Caki2 (cell line): Measurements from ENCODE around the gene VIL1. TPM values are rescaled to one million over a fixed set of nuclear protein-coding genes. Genes with fewer than 3 reads are reported as not detected.
A peak's percentile ranks its signal among the peaks of the same experiment; 100 is the strongest.

Experiments used
- DNase-seq: peaks from one replicate; pipeline ENCODE4 v3.0.0-alpha.2; 2015; ENCODE audit warnings: low read depth
- in situ Hi-C: cut with HindIII; loops from 2 replicates; pipeline ENCODE4 v1.10.0; 2016; ENCODE audit warnings: low sequenced_read_pairs, low pct_unique_long_range_greater_than_20kb, mixed read lengths
- total RNA-seq: library from RNA; depleted of rRNA; stranded (reverse); fragments of >200 nt; shearing (Covaris generic); gene quantifications from 2 replicates; pipeline ENCODE4 v1.2.3, GENCODE V29; 2014; ENCODE audit warnings: low replicate concordance

VIL1 gene
- total RNA-seq, 1 experiment from 2014 or later: not detected

DNA sequence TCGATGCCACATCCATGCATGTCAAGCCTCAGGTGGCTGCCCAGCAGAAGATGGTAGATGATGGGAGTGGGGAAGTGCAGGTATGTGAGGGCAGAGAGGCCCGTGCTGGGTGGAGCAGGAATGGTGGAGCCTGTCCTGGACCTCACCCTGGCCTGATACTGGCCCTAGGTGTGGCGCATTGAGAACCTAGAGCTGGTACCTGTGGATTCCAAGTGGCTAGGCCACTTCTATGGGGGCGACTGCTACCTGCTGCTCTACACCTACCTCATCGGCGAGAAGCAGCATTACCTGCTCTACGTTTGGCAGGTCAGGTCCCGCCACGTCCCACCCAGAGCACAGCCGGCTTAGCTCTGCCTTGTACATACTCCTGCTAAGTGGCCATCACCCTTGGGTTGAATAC is 13.0 kb downstream of the VIL1 start:
- DNase-seq: no peak
- in situ Hi-C loops: no loop called here

DNA sequence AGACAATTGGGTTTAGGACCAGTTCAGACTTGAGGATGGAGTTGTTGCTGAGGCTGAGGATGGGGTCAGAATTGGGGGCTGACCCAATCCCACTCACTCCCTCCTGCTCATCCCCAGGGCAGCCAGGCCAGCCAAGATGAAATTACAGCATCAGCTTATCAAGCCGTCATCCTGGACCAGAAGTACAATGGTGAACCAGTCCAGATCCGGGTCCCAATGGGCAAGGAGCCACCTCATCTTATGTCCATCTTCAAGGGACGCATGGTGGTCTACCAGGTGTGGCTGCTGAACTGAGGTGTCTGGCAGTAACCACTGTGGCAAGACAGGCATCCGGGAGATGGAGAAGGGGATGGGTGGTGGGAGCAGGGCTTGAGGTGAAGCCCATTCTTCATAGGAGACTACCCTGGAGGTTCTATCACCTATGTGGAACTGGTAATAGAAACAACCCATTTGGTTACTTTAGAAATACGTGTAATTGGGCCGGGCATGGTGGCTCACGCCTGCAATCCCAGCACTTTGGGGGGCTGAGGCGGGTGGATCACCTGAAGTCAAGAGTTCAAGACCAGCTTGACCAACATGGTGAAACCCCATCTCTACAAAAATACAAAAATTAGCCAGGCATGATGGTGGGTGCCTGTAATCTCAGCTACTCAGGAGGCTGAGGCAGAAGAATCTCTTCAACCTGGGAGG is 13.9 kb downstream of the VIL1 start:
- in situ Hi-C loops: no loop called here
- DNase-seq: no peak

DNA sequence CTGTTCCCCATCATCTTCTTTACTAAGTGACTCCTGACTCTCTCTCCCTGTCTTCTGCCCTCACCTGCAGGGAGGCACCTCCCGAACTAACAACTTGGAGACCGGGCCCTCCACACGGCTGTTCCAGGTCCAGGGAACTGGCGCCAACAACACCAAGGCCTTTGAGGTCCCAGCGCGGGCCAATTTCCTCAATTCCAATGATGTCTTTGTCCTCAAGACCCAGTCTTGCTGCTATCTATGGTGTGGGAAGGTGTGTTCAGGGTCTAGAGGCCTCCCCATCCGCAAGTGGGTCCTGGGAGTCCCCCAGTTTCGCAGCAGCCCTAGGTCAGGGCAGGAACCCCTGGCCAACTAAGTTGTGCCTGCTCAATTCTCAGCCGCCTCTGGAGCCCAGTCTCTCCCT is 15.5 kb downstream of the VIL1 start:
- in situ Hi-C loops: no loop called here
- no peak for DNase-seq

DNA sequence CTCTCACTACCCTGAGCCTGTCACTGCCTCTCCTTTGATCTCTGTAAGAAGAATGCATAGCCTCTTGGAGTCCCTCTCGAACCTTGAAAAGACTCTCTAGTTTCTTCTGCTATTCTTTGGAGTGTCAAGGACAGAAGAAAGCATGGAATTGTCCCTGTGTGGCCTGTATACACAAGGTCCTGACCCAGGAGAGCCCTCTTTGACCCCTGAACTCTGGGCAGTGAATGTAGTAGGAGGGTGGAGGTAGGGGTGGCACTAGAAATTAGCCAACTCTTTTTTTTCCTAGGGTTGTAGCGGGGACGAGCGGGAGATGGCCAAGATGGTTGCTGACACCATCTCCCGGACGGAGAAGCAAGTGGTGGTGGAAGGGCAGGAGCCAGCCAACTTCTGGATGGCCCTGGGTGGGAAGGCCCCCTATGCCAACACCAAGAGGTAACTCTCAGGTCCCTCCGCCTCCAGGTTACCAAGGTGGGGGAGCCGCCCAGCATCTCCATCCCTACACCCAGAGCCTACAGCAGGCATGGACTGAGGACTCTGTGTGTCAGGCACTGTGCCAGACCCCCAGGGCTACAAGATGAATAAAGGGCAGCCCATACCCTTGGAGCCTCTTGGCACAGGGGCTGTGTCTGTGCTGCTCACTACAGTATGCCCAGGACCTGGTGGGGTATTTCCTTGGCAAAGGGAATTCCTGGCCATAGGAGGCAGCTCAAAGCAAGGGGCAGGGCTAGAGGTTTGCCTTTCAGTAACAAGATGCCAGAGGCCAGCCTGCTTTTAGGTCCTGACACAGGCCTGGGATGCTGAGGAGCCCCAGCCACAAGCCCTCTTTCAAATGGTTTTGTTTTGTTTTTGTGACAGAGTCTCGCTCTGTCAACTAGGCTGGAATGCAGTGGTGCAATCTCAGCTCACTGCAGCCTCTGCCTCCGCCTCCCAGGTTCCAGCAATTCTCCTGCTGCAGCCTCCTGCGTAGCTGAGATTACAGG is 16.4 kb downstream of the VIL1 start:
- no peak for DNase-seq
- in situ Hi-C loops: no loop called here

DNA sequence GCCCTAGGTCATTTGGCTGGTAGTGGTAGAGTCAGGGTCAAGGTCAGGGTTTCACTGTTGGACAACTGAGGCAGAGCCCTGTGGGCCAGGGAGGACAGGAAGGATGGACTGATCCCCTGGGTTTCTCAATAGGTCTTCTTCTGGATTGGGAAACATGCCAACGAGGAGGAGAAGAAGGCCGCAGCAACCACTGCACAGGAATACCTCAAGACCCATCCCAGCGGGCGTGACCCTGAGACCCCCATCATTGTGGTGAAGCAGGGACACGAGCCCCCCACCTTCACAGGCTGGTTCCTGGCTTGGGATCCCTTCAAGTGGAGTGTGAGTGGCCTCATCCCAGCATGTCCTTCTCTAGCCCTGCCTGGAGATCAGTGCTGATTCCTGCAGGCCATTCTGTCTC is 18.1 kb downstream of the VIL1 start:
- DNase-seq: no peak
- in situ Hi-C loops: no loop called here

DNA sequence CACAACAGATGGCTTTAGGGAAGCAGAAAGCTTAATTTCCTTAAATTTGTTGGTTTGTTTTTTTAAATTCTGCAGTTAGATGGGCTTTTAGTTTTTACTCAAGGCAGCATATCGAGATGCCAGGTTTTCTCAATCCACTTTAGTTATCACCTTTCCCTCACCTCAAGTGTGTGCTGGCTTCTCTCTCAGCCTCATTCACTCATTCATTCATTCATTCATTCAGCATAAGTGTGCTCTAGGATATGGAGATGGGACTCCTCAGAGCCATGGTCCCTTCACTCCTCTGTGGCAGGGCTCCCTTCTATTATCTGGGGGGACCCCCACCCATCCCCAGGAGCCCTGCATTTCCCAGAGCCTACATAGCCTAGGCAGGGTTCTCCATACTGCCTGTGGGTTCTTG is 19.0 kb downstream of the VIL1 start:
- in situ Hi-C loops: no loop called here

DNA sequence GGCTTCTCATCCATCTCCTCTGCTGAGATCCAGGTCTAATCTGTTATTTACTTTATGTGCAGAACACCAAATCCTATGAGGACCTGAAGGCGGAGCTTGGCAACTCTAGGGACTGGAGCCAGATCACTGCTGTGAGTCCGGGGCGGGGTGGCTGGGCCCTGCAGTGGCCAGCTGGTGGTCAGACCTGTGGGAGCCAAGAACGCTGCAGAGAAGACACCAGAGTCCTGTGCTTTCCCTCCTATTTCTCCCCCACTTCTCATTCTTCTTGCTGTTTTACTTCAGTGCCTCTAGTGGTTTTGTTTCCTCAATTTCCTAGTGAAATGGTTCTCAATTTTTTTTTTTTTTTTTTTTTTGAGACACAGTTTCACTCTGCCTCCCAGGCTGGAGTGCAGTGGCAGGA is 19.7 kb downstream of the VIL1 start:
- in situ Hi-C loops: no loop called here
- no peak for DNase-seq

More for the DNA sequence above, 19.0 kb downstream of the VIL1 start:
- no peak for DNase-seq

DNA sequence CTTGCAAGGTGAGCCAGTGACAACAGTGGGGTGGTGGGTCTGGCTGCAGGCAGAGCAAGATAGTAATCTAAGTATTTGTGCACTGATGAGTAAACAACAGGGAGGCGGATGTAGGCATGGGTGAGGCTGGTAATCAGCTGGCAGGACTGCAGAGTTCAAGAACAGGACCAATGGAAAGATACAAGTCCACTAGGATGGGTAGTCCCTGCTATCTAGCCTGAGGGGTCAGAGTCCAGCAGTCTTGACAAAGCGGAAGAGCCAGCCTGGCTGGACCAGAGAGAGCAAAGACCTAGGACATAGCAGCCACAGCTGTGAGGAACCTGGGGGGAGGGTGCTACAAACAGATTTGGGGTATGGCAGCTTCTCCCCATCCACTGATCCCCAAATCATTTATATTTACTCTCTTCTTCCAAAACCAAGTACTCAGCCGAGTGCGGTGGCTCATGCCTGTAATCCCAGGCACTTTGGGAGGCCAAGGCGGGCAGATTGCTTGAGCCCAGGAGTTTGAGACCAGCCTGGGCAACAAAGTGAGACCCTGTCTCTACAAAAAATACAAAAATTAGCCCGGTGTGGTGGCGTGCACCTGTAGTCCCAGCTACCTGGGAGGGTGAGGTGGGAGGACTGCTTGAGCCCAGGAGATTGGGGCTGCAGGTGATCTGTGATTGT is 25.9 kb downstream of the VIL1 start:
- DNase-seq: no peak
- in situ Hi-C loops: no loop called here

DNA sequence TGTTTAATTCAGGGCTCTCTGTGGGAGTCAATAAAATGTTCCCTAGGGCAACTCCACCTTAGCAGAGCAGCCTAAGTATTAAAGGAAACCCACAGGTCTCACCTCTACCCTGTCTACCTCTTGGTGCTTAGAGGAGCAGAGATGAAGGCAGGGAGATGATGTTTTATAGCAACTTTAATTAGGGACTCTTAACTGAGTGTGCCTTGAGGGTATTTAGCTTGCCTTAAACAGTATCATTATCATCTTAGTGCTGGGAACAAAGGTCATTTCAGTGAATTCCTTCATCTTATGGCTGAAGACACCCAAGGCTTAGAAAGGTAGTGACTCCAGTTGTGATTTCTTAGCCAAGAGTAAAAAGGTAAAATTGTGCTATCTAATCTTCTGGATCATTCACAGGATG is 26.7 kb downstream of the VIL1 start:
- in situ Hi-C loops: no loop called here
- DNase-seq: no peak

DNA sequence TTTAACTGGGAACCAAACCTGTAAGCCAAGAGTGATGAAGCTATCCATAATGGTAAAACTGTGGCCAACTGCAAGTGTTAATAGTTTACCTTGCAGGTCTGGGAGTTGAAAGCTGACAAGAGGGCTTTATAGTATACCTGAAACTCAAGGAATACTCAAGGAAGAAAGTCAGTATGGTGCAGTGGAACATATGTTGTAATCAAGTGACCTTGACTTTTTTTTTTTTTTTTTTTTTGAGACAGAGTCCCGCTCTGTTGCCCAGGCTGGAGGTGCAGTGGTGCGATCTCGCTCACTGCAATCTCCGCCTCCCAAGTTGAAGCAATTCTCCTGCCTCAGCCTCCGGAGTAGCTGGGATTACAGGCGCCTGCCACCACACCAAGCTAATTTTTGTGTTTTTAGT is 27.6 kb downstream of the VIL1 start:
- no peak for DNase-seq
- in situ Hi-C loops: no loop called here

DNA sequence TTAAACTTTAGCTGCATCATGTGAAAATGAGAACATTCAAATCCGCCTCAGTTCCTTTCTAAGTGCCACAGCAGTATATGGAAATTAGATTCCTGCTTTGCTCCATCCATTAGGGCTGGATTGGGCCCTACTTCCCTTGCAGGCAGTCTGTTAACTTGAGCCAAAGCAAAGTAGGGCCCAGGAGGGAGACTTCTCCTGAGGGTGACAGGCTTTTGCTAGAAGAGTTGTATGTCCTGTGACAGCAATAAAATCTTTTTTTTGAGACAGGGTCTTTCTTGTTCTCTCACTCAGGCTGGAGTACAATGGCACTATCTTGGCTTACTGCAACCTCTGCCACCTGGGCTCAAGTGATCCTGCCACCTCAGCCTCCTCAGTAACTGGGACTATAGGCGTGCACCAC is 28.1 kb downstream of the VIL1 start:
- in situ Hi-C loops: no loop called here
- DNase-seq: no peak

DNA sequence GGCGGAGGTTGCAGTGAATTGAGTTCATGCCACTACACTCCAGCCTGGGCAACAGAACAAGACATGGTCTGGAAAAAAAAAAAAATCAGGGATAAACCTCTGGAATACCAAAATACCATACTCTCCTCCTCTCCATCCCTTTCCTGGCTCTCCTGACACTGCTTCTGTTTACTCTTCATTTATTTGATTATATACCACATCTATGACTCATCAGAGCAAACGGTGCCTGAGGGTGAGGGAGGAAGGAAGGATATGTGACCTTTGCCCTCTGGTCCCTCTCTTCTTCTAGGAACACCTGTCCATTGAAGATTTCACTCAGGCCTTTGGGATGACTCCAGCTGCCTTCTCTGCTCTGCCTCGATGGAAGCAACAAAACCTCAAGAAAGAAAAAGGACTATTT is 30.0 kb downstream of the VIL1 start:
- in situ Hi-C loops: no loop called here
- DNase-seq: peak; percentile 41

DNA sequence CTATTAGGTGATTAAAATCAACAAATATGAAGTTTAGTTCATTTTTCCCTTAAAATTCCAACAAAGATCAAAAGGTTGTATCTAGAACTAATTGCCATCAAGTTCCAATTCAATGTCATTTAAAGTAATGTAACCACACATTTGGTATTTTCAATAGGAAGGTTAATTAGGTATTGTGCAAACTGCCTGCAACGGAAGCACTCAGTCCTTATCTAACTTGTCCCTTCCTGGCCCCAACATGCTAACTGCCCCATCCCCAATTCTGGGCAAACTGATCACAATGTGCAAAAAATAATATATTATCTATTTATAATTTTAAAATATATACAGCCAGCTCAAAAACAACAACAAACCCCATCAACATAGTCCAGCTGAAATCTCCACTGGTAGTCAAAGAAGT is 33.2 kb downstream of the VIL1 start:
- in situ Hi-C loops: no loop called here
- no peak for DNase-seq

DNA sequence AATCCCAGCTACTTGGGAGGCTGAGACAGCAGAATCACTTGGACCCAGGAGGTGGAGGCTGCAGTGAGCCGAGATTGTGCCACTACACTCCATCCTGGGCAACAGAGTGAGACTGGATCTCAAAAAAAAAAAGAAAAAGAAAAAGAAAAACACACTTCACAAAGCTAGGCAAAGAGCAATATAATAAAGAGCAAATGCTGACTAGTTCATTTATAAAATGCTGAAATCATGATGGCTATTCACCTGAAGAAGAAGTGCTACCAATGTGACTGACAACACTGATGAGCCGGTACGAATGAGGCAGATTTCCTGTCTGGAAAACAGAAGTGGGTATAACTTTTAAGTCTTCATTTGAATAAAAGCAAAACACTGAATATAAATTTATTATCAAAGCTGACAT is 37.9 kb downstream of the VIL1 start:
- in situ Hi-C loops: no loop called here

DNA sequence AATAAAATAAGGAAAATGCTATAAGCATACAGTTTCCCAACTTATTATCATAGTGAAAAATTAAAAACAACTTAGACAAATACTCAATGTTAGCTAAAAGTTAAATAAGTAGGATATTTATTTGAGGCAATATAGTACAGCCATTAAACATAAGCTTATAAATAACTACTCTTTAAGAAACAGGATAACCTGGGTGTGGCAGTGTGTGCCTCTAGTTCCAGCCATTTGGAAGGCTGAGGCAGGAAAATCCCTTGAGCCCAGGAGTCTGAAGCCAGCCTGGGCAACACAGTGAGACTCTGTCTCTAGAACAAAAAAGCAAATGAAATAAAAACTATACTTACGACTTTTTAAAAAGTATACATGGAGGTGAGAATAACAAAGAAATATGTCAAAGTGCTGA is 39.7 kb downstream of the VIL1 start:
- DNase-seq: no peak
- in situ Hi-C loops: no loop called here

More for the DNA sequence above, 37.9 kb downstream of the VIL1 start:
- no peak for DNase-seq

DNA sequence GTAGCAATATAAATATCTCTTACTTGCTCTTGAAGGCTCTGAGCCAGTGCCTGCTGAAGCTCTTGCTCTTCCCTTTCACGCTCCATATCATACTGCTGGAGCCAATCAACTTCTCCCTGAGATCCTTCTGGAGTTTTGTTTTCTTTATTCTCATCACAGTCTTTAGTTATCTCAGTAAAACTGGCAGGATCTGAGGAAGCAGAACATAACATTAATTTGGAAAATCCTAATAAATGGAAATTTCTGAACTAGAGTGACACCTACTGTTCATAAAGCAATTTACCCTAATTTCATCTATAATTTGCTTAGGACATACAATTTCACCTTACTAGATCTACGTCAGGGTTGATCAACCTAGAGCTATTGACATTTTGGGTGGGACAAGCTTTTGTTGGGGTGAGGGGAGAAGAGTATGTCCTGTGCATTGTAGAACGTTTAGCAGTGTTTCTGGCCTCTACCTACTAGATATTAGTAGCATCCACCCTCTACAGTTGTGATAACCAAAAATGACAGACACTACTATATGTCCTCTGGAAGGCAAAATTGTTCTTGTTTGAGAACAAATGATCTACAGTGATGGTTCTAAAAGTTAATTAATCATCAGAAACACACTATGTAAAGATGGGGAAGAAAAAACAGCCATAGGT is 47.2 kb downstream of the VIL1 start:
- in situ Hi-C loops: no loop called here
- peak; percentile 16 for DNase-seq

DNA sequence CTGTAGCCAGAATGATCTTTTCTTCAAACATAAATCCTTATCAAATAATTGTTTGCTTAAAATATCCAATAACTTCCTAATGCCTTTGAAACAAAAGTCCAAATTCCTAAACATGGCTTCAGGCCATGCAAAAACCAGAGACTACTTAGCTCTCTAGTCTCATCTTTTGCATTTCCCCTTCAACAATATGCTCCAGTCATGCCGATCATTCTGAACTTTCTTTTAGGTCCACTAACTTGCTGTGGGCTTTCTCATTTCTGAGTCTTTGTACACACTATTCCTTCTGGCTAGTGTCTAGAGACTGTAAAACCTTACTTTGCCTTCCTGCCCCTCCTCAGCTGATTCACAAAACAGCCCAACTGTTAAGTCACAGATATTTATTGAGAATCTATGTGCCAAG is 51.5 kb downstream of the VIL1 start:
- no peak for DNase-seq
- in situ Hi-C loops: no loop called here

DNA sequence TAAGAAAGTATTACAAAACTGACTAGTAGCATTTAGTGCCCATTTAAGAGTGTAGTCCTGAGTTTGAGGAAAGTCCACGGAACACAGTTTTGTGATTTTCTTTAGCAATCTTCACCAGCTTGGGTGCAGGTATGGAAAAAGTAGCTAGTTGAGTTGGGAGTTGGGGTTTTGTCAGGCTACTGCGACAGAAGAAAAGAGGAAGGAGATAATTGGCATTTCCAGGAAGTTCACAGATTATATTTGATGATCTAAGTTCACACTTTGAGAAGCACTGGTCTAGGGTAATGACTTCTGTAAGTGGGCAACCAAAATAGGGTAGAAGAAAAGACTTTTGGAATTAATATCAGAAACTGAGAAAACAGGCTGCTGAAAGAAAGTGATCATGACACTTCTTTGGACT is 52.1 kb downstream of the VIL1 start:
- in situ Hi-C loops: no loop called here
- no peak for DNase-seq

DNA sequence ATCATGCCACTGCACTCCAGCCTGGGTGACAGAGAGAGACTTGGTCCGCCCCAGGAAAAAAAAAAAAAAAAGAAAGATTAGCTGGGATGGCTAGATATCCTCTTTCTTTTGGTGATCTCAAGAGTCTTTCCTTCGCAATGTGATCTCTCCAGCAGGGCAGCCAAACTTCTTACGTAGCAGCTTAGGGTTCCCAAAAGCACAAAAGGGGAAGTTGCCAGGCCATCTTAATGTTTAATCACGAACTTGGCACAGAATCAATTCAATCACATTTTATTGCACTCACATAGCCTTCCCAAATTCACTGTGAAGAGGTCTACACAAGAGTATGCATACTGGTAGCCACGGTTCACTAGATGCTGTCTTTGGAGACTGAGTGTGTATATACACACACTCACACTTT is 53.1 kb downstream of the VIL1 start:
- no peak for DNase-seq
- in situ Hi-C loops: no loop called here
